Mesendoderm (in vitro differentiated cells): Measurements from ENCODE around the gene ERC2.

Experiments used
- DNase-seq: peaks from one replicate; pipeline ENCODE4 v3.0.0; 2013
- H2AK5ac ChIP-seq: 2 replicates; pipeline ENCODE4 v1.6.1; 2013; ENCODE audit warnings: low read length, inconsistent platforms
- H2BK120ac ChIP-seq: 2 replicates; pipeline ENCODE4 v1.6.1; 2013; ENCODE audit warnings: low read depth, mild to moderate bottlenecking, low read length, moderate library complexity, mixed read lengths
- H2BK15ac ChIP-seq: replicated peaks from 2 replicates; pipeline ENCODE4 v1.6.1; 2013; ENCODE audit warnings: low read depth, mild to moderate bottlenecking, moderate library complexity
- H2BK5ac ChIP-seq: 2 replicates; pipeline ENCODE4 v1.6.1; 2013; ENCODE audit warnings: low read length, inconsistent platforms
- H3K18ac ChIP-seq: 2 replicates; pipeline ENCODE4 v1.6.1; 2013; ENCODE audit warnings: mild to moderate bottlenecking, low read length, mixed read lengths
- H3K23ac ChIP-seq: one replicate; pipeline ENCODE4 v1.6.1; 2013; ENCODE audit warnings: low read length
- H3K27ac ChIP-seq: 2 replicates; pipeline ENCODE4 v1.5.1; 2013; ENCODE audit warnings: low read depth, mild to moderate bottlenecking, inconsistent platforms, low read length, moderate library complexity
- H3K27me3 ChIP-seq: 2 replicates; pipeline ENCODE4 v1.6.1; 2013; ENCODE audit warnings: low read length, control low read depth, mild to moderate bottlenecking, inconsistent platforms; ENCODE audit not compliant: insufficient read depth, poor library complexity
- H3K36me3 ChIP-seq: 2 replicates; pipeline ENCODE4 v1.6.1; 2013; ENCODE audit warnings: low read length, inconsistent platforms; ENCODE audit not compliant: control insufficient read depth, insufficient read depth
- H3K4ac ChIP-seq: one replicate; pipeline ENCODE4 v1.6.1; 2013; ENCODE audit warnings: low read depth, mild to moderate bottlenecking, low read length, moderate library complexity
- H3K4me1 ChIP-seq: 2 replicates; pipeline ENCODE4 v1.6.1; 2013; ENCODE audit warnings: low read depth, low read length, inconsistent platforms; ENCODE audit not compliant: control insufficient read depth
- H3K4me2 ChIP-seq: 2 replicates; pipeline ENCODE4 v1.6.1; 2013; ENCODE audit warnings: low read length
- H3K4me3 ChIP-seq: 2 replicates; pipeline ENCODE4 v1.5.1; 2013; ENCODE audit warnings: mild to moderate bottlenecking, low read length
- H3K56ac ChIP-seq: one replicate; pipeline ENCODE4 v1.6.1; 2013; ENCODE audit warnings: low read length
- H3K79me1 ChIP-seq: 2 replicates; pipeline ENCODE4 v1.6.1; 2013; ENCODE audit warnings: low read length, inconsistent platforms
- H3K79me2 ChIP-seq: 2 replicates; pipeline ENCODE4 v1.6.1; 2013; ENCODE audit warnings: mild to moderate bottlenecking, low read length; ENCODE audit not compliant: control insufficient read depth, insufficient read depth
- H3K9ac ChIP-seq: 2 replicates; pipeline ENCODE4 v1.6.1; 2013; ENCODE audit warnings: low read length, inconsistent platforms
- H4K5ac ChIP-seq: one replicate; pipeline ENCODE4 v1.6.1; 2013; ENCODE audit warnings: low read length
- H4K8ac ChIP-seq: one replicate; pipeline ENCODE4 v1.6.1; 2013; ENCODE audit warnings: low read depth, mild to moderate bottlenecking, control low read depth, low read length, moderate library complexity
- WGBS: extraction: QIAGEN DNeasy Blood & Tissue Kit; methylation state at CpG from one replicate; pipeline ENCODE4 v1.1.7; 2013; ENCODE audit warnings: low lambda C conversion rate, missing lambda C conversion rate; ENCODE audit not compliant: insufficient coverage; ENCODE audit errors: extremely low coverage; 5-methylcytosine and 5-hydroxymethylcytosine counted together

ERC2 gene

DNA sequence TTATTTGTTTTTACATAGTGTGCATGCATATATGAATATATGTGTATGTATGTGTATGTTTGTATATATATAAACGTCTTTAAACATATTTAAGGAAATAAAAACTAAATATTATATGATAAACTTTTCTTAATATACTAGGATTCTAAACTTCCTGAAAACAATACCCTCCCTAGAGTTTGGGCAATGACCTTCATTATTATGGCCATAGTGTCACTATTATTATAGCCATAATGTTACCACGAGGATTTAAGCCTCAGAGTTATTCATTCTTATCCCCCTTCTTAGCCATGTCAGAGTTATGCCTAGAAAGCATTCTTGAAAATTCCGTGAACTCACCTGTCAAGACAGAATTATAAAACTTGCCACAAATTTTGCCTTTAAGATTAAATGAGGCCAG, 335.5 kb downstream of the ERC2 start:
- Histone ChIP-seq H3K79me1 (no peaks in the 10 kb centered on the region), H2BK120ac (peak overlapping the region; percentile 45), H3K27me3 (no peaks in the 10 kb centered on the region), H2BK5ac (no peak overlapping the region), H4K8ac (no peak overlapping the region), H2BK15ac (no peak overlapping the region), H3K4me3 (no peak overlapping the region), H3K27ac (no peak overlapping the region), H3K4me2 (no peak overlapping the region), H3K18ac (peak overlapping the region; percentile 23), H2AK5ac (no peak overlapping the region), H3K56ac (no peak overlapping the region), H3K23ac (no peak overlapping the region), H3K36me3 (no peaks in the 10 kb centered on the region), H4K5ac (no peak overlapping the region), H3K79me2 (no peaks in the 10 kb centered on the region), H3K4me1 (peaks cover 2% of the 10 kb centered on the region), H3K9ac (no peak overlapping the region), H3K4ac (no peak overlapping the region)
- no peak for DNase-seq
- no CpG with 5 or more reads among the region's 3 CpGs for WGBS

DNA sequence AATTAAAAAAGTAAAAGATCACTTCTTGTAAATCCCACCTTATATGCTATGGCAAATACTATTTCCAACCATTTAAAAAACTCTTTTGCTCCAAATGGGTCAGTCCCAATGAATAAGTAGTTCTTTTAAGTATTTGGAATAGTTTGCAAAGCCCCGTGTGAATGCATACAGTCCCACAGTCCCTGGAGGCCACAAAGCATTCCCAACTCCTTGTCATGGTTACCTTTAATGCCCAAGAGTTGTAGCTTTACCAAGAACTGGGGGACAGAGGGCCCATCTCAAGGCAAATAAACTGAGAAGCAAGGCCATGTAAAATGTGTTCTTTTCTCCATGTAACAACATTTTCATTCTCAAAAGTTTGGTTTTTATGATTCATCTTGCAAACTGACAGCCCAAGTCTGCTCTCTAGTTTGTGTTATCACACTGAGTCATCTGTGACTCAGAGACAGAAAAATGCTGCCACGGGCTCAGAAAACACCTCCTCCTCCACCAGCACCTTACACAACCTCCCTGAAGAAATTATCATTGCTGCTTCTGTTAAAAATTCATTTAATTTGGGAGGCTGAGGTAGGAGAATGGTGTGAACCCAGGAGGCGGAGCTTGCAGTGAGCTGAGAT, 336.2 kb downstream of the ERC2 start:
- H3K9ac ChIP-seq, result no peak overlapping the region
- H3K27ac ChIP-seq, result peak overlapping the region; percentile 87
- no peak overlapping the region for H2BK15ac ChIP-seq
- H2BK5ac ChIP-seq, result no peak overlapping the region
- no peak overlapping the region for H3K4me3 ChIP-seq
- H4K5ac ChIP-seq, result no peak overlapping the region
- no peak overlapping the region for H2AK5ac ChIP-seq
- peak; percentile 94 for DNase-seq
- no peaks in the 10 kb centered on the region for H3K79me1 ChIP-seq
- H3K23ac ChIP-seq, result no peak overlapping the region
- H2BK120ac ChIP-seq, result no peak overlapping the region
- no peak overlapping the region for H3K4me2 ChIP-seq
- peaks cover 2% of the 10 kb centered on the region for H3K4me1 ChIP-seq
- no peaks in the 10 kb centered on the region for H3K79me2 ChIP-seq
- WGBS, result no CpG with 5 or more reads among the region's 3 CpGs
- H3K4ac ChIP-seq, result no peak overlapping the region
- H4K8ac ChIP-seq, result no peak overlapping the region
- no peaks in the 10 kb centered on the region for H3K27me3 ChIP-seq
- H3K36me3 ChIP-seq, result no peaks in the 10 kb centered on the region
- no peak overlapping the region for H3K56ac ChIP-seq
- peak overlapping the region; percentile 64 for H3K18ac ChIP-seq

DNA sequence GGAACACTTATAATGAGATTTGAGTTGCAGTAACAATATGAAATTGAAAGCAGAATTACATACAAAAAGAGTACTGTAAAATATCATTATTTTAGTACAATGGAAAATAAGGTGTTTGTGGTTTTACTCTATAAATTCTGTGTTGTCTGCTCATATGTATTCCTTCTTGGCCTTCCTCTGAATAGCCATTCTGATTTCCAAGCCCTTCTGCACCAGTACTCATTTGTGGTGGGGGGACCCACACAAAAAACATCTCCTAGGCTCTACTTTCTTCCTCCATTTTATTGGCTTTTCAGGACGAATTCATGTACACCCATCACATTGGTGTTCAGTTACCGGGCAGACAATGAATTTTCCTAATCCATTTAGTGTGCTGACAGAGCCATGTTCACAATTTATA, 338.2 kb downstream of the ERC2 start:
- Histone ChIP-seq H3K4ac (no peak overlapping the region), H3K4me2 (no peak overlapping the region), H3K9ac (no peak overlapping the region), H3K27ac (no peak overlapping the region), H2BK120ac (no peak overlapping the region), H3K79me2 (no peaks in the 10 kb centered on the region), H3K4me3 (no peak overlapping the region), H2BK5ac (no peak overlapping the region), H2AK5ac (no peak overlapping the region), H2BK15ac (no peak overlapping the region), H3K36me3 (no peaks in the 10 kb centered on the region), H3K18ac (peak overlapping the region; percentile 51), H3K56ac (no peak overlapping the region), H3K4me1 (peaks cover 2% of the 10 kb centered on the region), H3K79me1 (no peaks in the 10 kb centered on the region), H3K23ac (no peak overlapping the region), H4K5ac (no peak overlapping the region), H4K8ac (no peak overlapping the region), H3K27me3 (no peaks in the 10 kb centered on the region)
- DNase-seq, result no peak
- no CpG with 5 or more reads among the region's 2 CpGs for WGBS

DNA sequence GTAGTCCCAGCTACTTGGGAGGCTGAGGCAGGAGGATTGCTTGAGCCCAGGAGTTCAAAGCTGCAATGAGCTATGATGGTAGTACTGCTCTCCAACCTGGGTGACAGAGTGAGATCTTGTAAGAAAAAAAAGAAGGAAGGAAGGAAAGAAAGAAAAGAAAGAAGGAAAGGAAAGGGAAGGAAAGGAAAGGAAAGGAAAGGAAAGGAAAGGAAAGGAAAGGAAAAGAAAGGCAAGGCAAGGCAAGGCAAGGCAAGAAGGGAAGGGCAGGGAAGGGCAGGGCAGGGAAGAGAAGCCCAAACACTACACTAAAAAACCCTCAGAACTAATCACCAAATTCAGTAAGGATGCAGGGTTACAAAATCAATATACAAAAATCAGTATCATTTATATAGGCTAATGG, 341.6 kb downstream of the ERC2 start:
- H2BK5ac ChIP-seq, result no peak overlapping the region
- H2BK120ac ChIP-seq, result no peak overlapping the region
- no peaks in the 10 kb centered on the region for H3K79me1 ChIP-seq
- no peak overlapping the region for H2BK15ac ChIP-seq
- peak overlapping the region; percentile 55 for H3K4ac ChIP-seq
- no peak overlapping the region for H3K18ac ChIP-seq
- H3K4me2 ChIP-seq, result no peak overlapping the region
- no peak overlapping the region for H2AK5ac ChIP-seq
- H3K4me3 ChIP-seq, result no peak overlapping the region
- no peak overlapping the region for H4K8ac ChIP-seq
- H3K56ac ChIP-seq, result no peak overlapping the region
- peaks cover 16% of the 10 kb centered on the region for H3K4me1 ChIP-seq
- no peak overlapping the region for H3K27ac ChIP-seq
- H4K5ac ChIP-seq, result no peak overlapping the region
- no peak overlapping the region for H3K9ac ChIP-seq
- H3K36me3 ChIP-seq, result no peaks in the 10 kb centered on the region
- no peak overlapping the region for H3K23ac ChIP-seq
- H3K27me3 ChIP-seq, result no peaks in the 10 kb centered on the region
- no peak for DNase-seq
- H3K79me2 ChIP-seq, result no peaks in the 10 kb centered on the region

DNA sequence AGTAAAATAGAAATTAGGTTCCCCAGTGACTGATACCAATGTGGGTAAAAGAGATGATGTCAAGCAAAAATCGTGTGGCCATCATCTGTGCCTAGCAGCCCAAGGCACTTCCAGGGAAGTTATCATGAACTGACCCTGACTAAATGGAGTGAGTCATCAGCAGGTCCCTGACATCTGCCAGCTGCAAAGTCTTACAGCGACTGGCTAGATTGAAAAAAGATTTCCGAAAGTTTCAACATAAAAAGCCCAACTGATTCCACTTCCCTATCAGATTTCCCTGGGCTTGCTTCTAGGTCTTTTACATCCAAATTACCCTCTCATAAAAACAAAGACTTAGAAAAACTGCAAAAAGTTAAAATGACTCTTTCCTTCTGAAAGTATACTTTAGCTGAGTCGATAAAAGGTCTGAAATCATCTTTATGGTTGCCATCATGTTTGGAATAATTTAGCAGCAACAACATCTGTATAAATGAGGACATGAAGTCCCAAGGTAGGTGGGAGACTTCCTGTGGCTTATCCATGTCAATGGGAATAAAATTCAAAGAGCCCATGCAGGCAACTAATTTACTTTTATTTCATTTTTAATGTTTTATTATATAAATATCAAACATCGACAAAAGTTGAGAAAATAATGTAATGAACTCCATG, 342.8 kb downstream of the ERC2 start:
- H3K4ac ChIP-seq, result no peak overlapping the region
- H3K4me1 ChIP-seq, result peaks cover 14% of the 10 kb centered on the region
- H4K8ac ChIP-seq, result peak overlapping the region; percentile 28
- no peak overlapping the region for H2BK15ac ChIP-seq
- no peak overlapping the region for H3K56ac ChIP-seq
- no CpG with 5 or more reads among the region's 5 CpGs for WGBS
- no peak overlapping the region for H2AK5ac ChIP-seq
- no peak overlapping the region for H3K27ac ChIP-seq
- no peak overlapping the region for H2BK120ac ChIP-seq
- no peaks in the 10 kb centered on the region for H3K36me3 ChIP-seq
- H3K4me2 ChIP-seq, result no peak overlapping the region
- peak; percentile 90 for DNase-seq
- no peaks in the 10 kb centered on the region for H3K79me2 ChIP-seq
- no peak overlapping the region for H3K4me3 ChIP-seq
- no peak overlapping the region for H3K23ac ChIP-seq
- H3K9ac ChIP-seq, result no peak overlapping the region
- H4K5ac ChIP-seq, result no peak overlapping the region
- H3K79me1 ChIP-seq, result no peaks in the 10 kb centered on the region
- H2BK5ac ChIP-seq, result no peak overlapping the region
- no peaks in the 10 kb centered on the region for H3K27me3 ChIP-seq
- peak overlapping the region; percentile 28 for H3K18ac ChIP-seq

DNA sequence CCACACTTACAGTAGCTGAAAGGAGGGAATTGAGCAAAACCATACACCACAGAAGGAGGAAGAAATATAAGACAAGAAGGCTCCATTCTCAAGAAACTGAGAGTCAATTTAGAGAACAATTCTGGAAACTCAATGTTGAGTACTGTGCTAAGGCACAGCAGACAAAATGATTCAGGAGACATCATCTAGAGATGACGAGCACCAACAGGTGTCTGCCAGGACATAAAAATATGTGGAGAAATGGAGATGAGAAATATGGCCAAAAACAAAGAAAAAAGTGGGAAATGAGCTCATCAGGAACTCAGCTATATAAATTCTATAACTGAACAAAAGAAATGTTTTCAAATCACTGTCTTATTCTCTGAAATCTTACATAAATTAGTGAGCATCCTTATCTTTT, 343.7 kb downstream of the ERC2 start:
- Histone ChIP-seq H3K4me2 (no peak overlapping the region), H3K18ac (peak overlapping the region; percentile 51), H4K5ac (no peak overlapping the region), H3K27me3 (no peaks in the 10 kb centered on the region), H3K4me3 (no peak overlapping the region), H3K4me1 (peaks cover 14% of the 10 kb centered on the region), H3K36me3 (no peaks in the 10 kb centered on the region), H3K27ac (no peak overlapping the region), H3K4ac (no peak overlapping the region), H2AK5ac (no peak overlapping the region), H3K79me1 (no peaks in the 10 kb centered on the region), H2BK120ac (no peak overlapping the region), H3K23ac (no peak overlapping the region), H4K8ac (no peak overlapping the region), H3K79me2 (no peaks in the 10 kb centered on the region), H2BK5ac (no peak overlapping the region), H3K56ac (no peak overlapping the region), H2BK15ac (peak overlapping the region; percentile 57), H3K9ac (no peak overlapping the region)
- no peak for DNase-seq
- WGBS, result no CpG with 5 or more reads among the region's 1 CpG
